Measurements from ENCODE around the gene ATRNL1.

GRCh38 chr10:115773832-115774231, 680.7 kb downstream of the ATRNL1 start:
- TF ChIP-seq CTCF (IDR thresholded peaks at IDR 0.05): no peak
- no peak for TF ChIP-seq POLR2A (IDR thresholded peaks at IDR 0.05)
